Measurements from ENCODE around the gene CAPN13. TPM values are rescaled to one million over a fixed set of nuclear protein-coding genes. Genes with fewer than 3 reads are reported as not detected.

Gene CAPN13
- total and polyA plus RNA-seq, 4 donors = 0.13 to 0.42 TPM; not detected in 2

- peaks cover 0 to 2% (median 0%) of the 10 kb centered on the region in 4 donors for H3K27me3 ChIP-seq (ENCODE audit: control insufficient read depth in 4 of 4, insufficient read depth in 4 of 4, low read length in 3 of 4)
- H3K4me3 ChIP-seq (ENCODE audit: low read depth in 1 of 3, low read length in 3 of 3) = no peak overlapping the region
- H3K9ac ChIP-seq (ENCODE audit: low read depth in 1 of 2, low read length in 2 of 2) = no peak overlapping the region
- no peaks in the 10 kb centered on the region for H3K9me3 ChIP-seq (ENCODE audit: control insufficient read depth in 4 of 4, low read length in 3 of 4)
- WGBS = 89% methylated on average over 7 of the region's 7 CpGs
- peak; percentile 16 for DNase-seq (ENCODE audit: low spot score)
- H3K4me1 ChIP-seq (ENCODE audit: control insufficient read depth in 4 of 4, insufficient read depth in 4 of 4, low read length in 3 of 4) = no peaks in the 10 kb centered on the region
- no peak overlapping the region for H3K27ac ChIP-seq (ENCODE audit: low read depth in 1 of 2, low read length in 2 of 2)
- TF ChIP-seq NR2F2 (IDR thresholded peaks at IDR 0.05) = no peak
- no peak for TF ChIP-seq YY1 (IDR thresholded peaks at IDR 0.05)
- TF ChIP-seq RXRA (IDR thresholded peaks at IDR 0.05) = no peak
- TF ChIP-seq SP1 (IDR thresholded peaks at IDR 0.05) = no peak
- no peak for TF ChIP-seq ZBTB33 (IDR thresholded peaks at IDR 0.05)
- TF ChIP-seq FOXA2 (IDR thresholded peaks at IDR 0.05) = no peak
- TF ChIP-seq MAX (IDR thresholded peaks at IDR 0.05) = no peak
- no peak for TF ChIP-seq EGR1 (IDR thresholded peaks at IDR 0.05; ENCODE audit: low read depth in 2 of 2)
- no peak for TF ChIP-seq FOXA1 (IDR thresholded peaks at IDR 0.05)
- no peak for TF ChIP-seq JUND (IDR thresholded peaks at IDR 0.05)
- TF ChIP-seq RAD21 (IDR thresholded peaks at IDR 0.05) = no peak
- TF ChIP-seq CTCF (IDR thresholded peaks at IDR 0.05; ENCODE audit: low read depth, low read length, missing input control) = no peak
- no peak for TF ChIP-seq ATF3 (IDR thresholded peaks at IDR 0.05)
- TF ChIP-seq HNF4A (conservative IDR thresholded peaks at IDR 0.05) = no peak
- TF ChIP-seq GABPA (IDR thresholded peaks at IDR 0.05 in 1 of 2, conservative IDR thresholded peaks at IDR 0.05 in 1 of 2) = no peak
- TF ChIP-seq REST (IDR thresholded peaks at IDR 0.05) = no peak
- no peaks in the 10 kb centered on the region for H3K36me3 ChIP-seq (ENCODE audit: control insufficient read depth in 4 of 4, insufficient read depth in 3 of 4, low read depth in 1 of 4, low read length in 3 of 4)
Measured at GRCh38 chr2:30691091-30691947, 115.9 kb downstream of the CAPN13 start.
